Right ventricle myocardium inferior (tissue), 1 donor: ENCODE data around the gene EXPH5. TPM values are rescaled to one million over a fixed set of nuclear protein-coding genes. Genes with fewer than 3 reads are reported as not detected.

Experiments
- ATAC-seq: fragments of 200-7000 bp; cut with Tn5 transposase; one replicate; pipeline ENCODE4 v1.9.1; 2020; ENCODE audit warnings: mild to moderate bottlenecking, moderate library complexity
- DNase-seq: peaks from one replicate; pipeline ENCODE4 v3.0.0; 2021; ENCODE audit errors: missing footprints
- intact Hi-C: fragments of 100-400 bp; cut with DNase I; formaldehyde crosslinking; loops from one replicate; pipeline ENCODE4 v1.11.0; 2022
- total RNA-seq: library from RNA; stranded (reverse); fragmentation: NEBNext Ultra II Directional; extraction: Animal tissue kit (Norgen Biotek cat#: 25700); gene quantifications from one replicate; pipeline ENCODE4 v1.2.1, GENCODE V29; 2021
- donor health status: DM: no; HTN: yes; CAD: no; lungs with severe emphysema.

The EXPH5 gene
- total RNA-seq, 1 donor from 2014 or later = 2.2 TPM

- intact Hi-C loops = loop anchor here (1.0 to 10.0 kb wide), 2 partner anchors 30 to 147 kb away; partner anchors contain the start of gene C11orf65
- peak; percentile 95 for ATAC-seq
- peak; percentile 89 for DNase-seq
Observed at GRCh38 chr11:108497317-108498045, 96.1 kb downstream of the EXPH5 start.

GRCh38 chr11:108496643-108497256 is 96.8 kb downstream of the EXPH5 start:
- DNase-seq = no peak
- intact Hi-C loops = loop anchor here (1.0 to 10.0 kb wide), 2 partner anchors 29 to 148 kb away; partner anchors contain the start of gene C11orf65
- no peak for ATAC-seq

- ATAC-seq = no peak
- intact Hi-C loops = loop anchor here (10.0 kb wide), 1 partner anchor 149 kb away; no protein-coding TSS in a partner anchor
- no peak for DNase-seq
Observed at GRCh38 chr11:108495326-108495725, 98.2 kb downstream of the EXPH5 start.

- no peak for DNase-seq
- intact Hi-C loops = loop anchor here (10.0 kb wide), 1 partner anchor 151 kb away; no protein-coding TSS in a partner anchor
Observed at GRCh38 chr11:108494182-108494581, 99.4 kb downstream of the EXPH5 start.

GRCh38 chr11:108491936-108492335 is 101.6 kb downstream of the EXPH5 start:
- no peak for DNase-seq
- intact Hi-C loops = loop anchor here (10.0 kb wide), 1 partner anchor 153 kb away; no protein-coding TSS in a partner anchor
- ATAC-seq = no peak

More at GRCh38 chr11:108494182-108494581, 99.4 kb downstream of the EXPH5 start:
- no peak for ATAC-seq

GRCh38 chr11:108486828-108487227 is 106.7 kb downstream of the EXPH5 start:
- intact Hi-C loops = no loop called here
- DNase-seq (no peak), ATAC-seq (no peak)

GRCh38 chr11:108486331-108486730 is 107.2 kb downstream of the EXPH5 start:
- DNase-seq (no peak), ATAC-seq (no peak)
- intact Hi-C loops = no loop called here

GRCh38 chr11:108483163-108483562 is 110.4 kb downstream of the EXPH5 start:
- intact Hi-C loops = no loop called here
- ATAC-seq (no peak), DNase-seq (no peak)

- DNase-seq (no peak), ATAC-seq (peak; percentile 58)
- intact Hi-C loops = no loop called here
Observed at GRCh38 chr11:108474664-108475463, 118.7 kb downstream of the EXPH5 start.

- no peak for ATAC-seq
- DNase-seq = no peak
- intact Hi-C loops = no loop called here
Observed at GRCh38 chr11:108472681-108473080, 120.9 kb downstream of the EXPH5 start.

GRCh38 chr11:108468478-108468864 is 125.1 kb downstream of the EXPH5 start:
- DNase-seq = no peak
- intact Hi-C loops = loop anchor here (5.0 kb wide), 2 partner anchors 124 to 346 kb away; partner anchors contain the start of genes ACAT1 and EXPH5
- no peak for ATAC-seq

- peak; percentile 100 for ATAC-seq
- intact Hi-C loops = loop anchor here (1.0 to 5.0 kb wide), 5 partner anchors 30 to 345 kb away; partner anchors contain the start of genes ACAT1, ATM, EXPH5 and NPAT
- peak; percentile 98 for DNase-seq
Observed at GRCh38 chr11:108467091-108467823, 126.3 kb downstream of the EXPH5 start, which contains the start of gene C11orf65. Gene C11orf65, minus strand, starts transcription at chr11:108467529. Its CDS starts 5,970 bp downstream, at chr11:108461559.

- DNase-seq (no peak), ATAC-seq (no peak)
- intact Hi-C loops = loop anchor here (2.0 to 5.0 kb wide), 4 partner anchors 126 to 344 kb away; partner anchors contain the start of genes ACAT1, ATM, EXPH5 and NPAT
Observed at GRCh38 chr11:108466405-108466804, 127.2 kb downstream of the EXPH5 start.

Other genes starting within 250 kb of the EXPH5 start
- 0.43 TPM for gene C11orf65, start 126.2 kb downstream of the EXPH5 start, total RNA-seq
- gene POGLUT3, start 95.4 kb downstream of the EXPH5 start, total RNA-seq = 13.0 TPM
- gene DDX10, start 71.3 kb upstream of the EXPH5 start, total RNA-seq = 12.2 TPM